HG03039 (cell line): ENCODE results near the gene GPR137.

Experiments
- ATAC-seq: cut with Tn5 transposase; IDR thresholded peaks from one replicate; pipeline ENCODE4 v1.9.1; 2021; ENCODE audit warnings: mild to moderate bottlenecking, moderate library complexity; ENCODE audit not compliant: unreplicated experiment

GPR137 gene

DNA sequence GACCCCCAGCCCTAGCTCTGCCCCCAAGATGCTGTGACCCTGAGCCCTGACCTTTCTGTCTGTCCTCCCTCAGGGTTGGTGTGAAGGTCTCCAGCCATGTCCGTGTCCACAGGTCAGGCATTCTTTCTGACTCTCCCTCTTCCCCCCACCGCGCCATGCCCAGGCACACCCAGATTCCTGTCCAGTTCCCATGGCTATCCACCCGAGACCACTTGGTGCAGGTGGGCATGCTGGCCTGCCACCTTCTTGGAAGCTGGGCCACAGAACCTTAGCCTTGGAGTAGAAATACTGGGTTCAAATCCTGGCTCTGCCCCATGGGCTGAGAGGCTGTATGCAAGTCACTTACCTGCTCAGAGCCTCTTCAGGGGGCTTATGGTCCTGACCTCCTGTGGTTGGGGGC is 36.6 kb upstream of the GPR137 start:
- ATAC-seq = no peak

DNA sequence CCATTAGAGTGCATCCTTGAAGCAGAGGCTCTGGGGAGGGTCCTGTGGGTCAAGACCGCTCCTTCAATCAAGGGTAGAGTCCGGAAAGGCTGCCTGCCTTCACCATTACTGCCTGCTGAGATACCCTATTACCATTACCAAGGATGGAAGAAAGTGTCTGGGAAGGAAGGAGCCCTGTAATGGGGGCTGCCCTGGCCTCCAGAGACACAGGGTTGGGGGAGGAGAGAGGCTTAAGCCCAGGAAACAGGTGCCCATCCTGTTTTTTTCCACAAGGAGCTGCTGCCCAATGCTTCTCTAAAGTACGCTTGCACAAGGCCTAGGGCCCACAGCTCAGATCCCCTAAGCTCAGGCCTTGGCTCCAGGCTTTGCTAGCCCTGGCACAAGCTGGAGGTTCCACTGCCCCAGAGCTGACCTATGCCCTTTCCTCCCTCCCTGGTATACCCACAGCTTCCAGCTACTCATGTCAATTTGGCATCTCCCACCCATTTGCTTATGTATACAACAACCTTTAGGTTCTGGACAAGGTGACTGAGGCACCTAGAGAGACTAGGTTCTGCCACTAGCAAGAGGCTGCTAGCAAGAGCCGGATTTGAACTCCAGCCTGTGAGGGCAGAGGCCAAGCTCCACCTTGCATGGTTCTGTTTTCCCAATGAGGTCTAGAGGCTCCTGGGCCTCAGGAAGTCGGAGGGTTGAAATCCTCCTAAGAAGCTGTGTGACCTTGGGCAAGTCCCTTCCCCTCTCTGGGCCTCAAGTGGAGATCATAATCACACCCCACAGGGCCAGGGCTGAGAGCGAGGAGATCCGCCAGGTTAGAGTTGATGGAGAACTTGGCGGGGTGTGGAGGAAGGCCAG is 35.9 kb upstream of the GPR137 start:
- ATAC-seq = no peak

- no peak for ATAC-seq
These were observed 35.1 kb upstream of the GPR137 start for GRCh38 chr11:64250415-64251015.

DNA sequence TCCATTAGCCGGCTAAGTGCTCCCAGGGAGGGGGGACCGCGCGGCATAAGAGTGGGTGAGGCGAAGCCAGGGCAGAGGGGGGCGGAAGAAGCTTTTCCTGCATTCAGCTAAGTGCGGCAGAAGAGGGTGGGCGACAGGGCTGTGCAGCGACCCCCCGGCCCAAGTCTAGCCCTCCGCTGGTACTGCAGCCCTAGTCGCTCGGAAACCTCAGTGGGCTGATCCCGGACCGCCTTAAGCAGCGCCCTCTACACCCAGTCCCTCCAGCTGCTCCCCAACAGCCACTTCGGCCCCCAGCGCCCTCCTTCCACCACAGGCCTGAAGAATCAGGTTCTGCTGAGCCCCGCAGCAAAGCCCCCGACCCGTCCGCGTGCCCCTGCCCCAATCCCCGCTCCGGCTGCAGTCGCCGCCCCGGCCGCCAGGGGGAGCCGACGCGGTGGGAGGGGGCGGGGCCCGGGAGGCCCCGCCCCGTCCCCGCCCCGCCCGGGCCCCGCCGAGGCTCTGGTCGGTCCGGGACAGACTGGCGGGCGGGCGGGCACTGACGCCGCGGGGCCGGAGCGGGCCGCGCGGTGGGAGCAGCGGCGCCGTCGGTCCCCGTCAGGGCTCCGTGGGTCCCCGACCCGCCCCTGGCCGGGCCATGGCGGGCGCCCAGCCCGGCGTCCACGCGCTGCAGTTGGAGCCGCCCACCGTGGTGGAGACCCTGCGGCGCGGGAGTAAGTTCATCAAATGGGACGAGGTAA is 34.5 kb upstream of the GPR137 start, which contains the start of gene PLCB3:
TSS of gene PLCB3 (plus strand) at position 515 of the 737 bp plus-strand sequence. CDS start at position 635, 120 bp downstream.
- peak; percentile 40 for ATAC-seq

- ATAC-seq = no peak
These were observed 34.0 kb upstream of the GPR137 start for GRCh38 chr11:64251753-64252002.

GRCh38 chr11:64252003-64252872 is 33.4 kb upstream of the GPR137 start:
- no peak for ATAC-seq

GRCh38 chr11:64253043-64253442 is 32.6 kb upstream of the GPR137 start:
- ATAC-seq = no peak

DNA sequence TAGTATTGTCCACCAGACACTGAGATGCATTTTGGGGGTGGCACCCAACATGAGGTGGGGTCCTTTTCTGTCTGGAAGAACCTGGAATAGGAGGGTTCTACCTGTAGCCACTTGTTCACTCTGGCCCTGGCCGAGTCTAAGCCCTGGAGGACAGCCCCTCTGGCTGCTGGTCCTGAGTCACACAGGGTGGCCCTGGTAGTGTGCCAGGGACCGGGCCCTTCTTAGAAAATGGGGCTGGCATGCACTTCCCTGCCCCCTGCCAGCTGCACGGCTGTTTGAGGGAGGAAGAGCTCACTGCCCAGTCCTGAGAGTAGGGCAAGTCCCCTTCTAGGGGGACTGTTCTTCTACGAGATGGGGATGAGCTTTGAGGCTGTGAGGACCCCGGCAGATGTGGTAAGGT is 32.2 kb upstream of the GPR137 start:
- no peak for ATAC-seq

GRCh38 chr11:64254326-64254725 is 31.3 kb upstream of the GPR137 start:
- no peak for ATAC-seq

- no peak for ATAC-seq
These were observed 30.2 kb upstream of the GPR137 start for GRCh38 chr11:64255135-64256128.

GRCh38 chr11:64256300-64256699 is 29.3 kb upstream of the GPR137 start:
- ATAC-seq = no peak

DNA sequence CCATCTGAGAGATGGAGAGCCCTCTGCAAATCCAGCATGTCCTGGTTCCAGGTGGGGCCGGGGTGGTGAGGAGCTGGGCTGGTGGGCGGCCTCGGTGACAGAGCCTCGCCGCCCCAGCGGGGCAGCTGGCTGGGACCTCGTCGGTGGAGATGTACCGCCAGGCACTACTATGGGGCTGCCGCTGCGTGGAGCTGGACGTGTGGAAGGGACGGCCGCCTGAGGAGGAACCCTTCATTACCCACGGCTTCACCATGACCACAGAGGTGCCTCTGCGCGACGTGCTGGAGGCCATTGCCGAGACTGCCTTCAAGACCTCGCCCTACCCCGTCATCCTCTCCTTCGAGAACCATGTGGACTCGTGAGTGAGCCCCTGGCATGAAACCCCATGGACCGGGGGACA is 27.3 kb upstream of the GPR137 start:
- no peak for ATAC-seq

GRCh38 chr11:64258946-64259532 is 26.6 kb upstream of the GPR137 start:
- no peak for ATAC-seq

GRCh38 chr11:64259533-64260067 is 26.0 kb upstream of the GPR137 start:
- ATAC-seq = no peak

GRCh38 chr11:64260147-64260708 is 25.4 kb upstream of the GPR137 start:
- ATAC-seq = no peak

DNA sequence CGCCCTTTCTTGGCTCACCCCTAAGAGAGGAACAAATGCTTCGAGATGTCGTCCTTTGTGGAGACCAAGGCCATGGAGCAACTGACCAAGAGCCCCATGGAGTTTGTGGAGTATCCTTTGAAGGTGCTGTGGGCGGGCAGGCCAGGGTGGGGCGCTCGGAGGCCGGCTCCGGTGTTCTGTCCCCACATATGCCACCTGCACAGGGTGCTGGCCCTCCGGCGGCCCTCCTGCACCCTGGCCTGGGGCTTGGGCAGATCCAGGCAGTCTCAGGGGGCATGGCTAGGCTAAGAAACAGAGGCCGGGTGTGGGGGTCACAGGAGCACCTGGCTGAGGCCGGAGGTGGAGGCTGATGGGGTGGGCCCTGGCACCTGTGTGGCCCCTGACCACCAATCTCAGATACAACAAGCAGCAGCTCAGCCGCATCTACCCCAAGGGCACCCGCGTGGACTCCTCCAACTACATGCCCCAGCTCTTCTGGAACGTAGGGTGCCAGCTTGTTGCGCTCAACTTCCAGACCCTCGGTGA is 24.0 kb upstream of the GPR137 start:
- no peak for ATAC-seq

DNA sequence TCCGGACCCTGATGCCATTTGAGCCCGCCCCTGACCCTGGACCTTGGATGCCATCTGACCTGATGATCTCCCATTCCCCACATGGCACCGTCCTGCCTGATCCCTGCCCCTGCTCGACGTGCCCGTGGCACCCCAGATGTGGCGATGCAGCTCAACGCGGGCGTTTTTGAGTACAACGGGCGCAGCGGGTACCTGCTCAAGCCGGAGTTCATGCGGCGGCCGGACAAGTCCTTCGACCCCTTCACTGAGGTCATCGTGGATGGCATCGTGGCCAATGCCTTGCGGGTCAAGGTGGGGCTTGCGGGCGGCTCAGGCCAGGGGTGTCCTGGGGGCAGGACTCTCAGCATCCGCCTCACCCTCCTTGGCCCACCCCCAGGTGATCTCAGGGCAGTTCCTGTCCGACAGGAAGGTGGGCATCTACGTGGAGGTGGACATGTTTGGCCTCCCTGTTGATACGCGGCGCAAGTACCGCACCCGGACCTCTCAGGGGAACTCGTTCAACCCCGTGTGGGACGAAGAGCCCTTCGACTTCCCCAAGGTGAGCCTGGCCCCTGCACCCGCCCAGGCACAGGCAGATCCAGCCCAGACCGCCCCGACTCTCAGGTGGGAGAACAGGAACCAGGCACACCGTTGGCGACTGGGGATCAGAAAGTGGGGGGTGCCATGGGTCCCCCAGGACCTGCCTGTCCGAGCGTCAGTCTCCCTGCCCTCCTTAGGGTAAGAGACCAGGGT is 23.2 kb upstream of the GPR137 start:
- no peak for ATAC-seq
